ENCODE results near the gene HSF4.

HSF4 gene

GRCh38 chr16:67210069-67210937, 45.8 kb downstream of the HSF4 start:
- no peak for DNase-seq (ENCODE audit: low read depth)
- no peak overlapping the region for H3K4me3 ChIP-seq (ENCODE audit: low read depth, low read length)

GRCh38 chr16:67211674-67212073, 47.1 kb downstream of the HSF4 start:
- H3K4me3 ChIP-seq (ENCODE audit: low read depth, low read length): no peak overlapping the region
- DNase-seq (ENCODE audit: low read depth): no peak

DNA sequence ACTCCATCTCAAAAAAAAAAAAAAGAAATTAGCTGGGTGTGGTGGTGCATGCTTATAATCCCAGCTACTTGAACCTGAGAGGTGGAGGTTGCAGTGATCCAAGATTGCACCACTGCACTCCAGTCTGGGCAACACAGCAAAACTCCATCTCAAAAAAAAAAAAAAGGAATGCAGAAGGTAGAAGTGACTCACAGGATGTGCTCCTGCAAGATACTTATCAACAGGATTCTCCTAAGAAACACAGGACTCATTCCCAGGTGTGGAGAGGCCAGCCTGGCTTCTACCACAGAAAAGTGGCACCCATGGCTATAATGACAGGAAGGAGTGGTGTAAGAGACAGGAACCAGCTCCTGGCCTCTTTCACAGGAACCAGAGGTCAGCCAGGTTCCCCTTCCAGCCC, 48.2 kb downstream of the HSF4 start:
- no peak for DNase-seq (ENCODE audit: low read depth)
- H3K4me3 ChIP-seq (ENCODE audit: low read depth, low read length): no peak overlapping the region

- no peak overlapping the region for H3K4me3 ChIP-seq (ENCODE audit: low read depth, low read length)
Measured at GRCh38 chr16:67213197-67214019, 48.9 kb downstream of the HSF4 start.

GRCh38 chr16:67215706-67216105, 51.2 kb downstream of the HSF4 start:
- H3K4me3 ChIP-seq (ENCODE audit: low read depth, low read length): no peak overlapping the region
- DNase-seq (ENCODE audit: low read depth): no peak

More at GRCh38 chr16:67213197-67214019, 48.9 kb downstream of the HSF4 start:
- no peak for DNase-seq (ENCODE audit: low read depth)

DNA sequence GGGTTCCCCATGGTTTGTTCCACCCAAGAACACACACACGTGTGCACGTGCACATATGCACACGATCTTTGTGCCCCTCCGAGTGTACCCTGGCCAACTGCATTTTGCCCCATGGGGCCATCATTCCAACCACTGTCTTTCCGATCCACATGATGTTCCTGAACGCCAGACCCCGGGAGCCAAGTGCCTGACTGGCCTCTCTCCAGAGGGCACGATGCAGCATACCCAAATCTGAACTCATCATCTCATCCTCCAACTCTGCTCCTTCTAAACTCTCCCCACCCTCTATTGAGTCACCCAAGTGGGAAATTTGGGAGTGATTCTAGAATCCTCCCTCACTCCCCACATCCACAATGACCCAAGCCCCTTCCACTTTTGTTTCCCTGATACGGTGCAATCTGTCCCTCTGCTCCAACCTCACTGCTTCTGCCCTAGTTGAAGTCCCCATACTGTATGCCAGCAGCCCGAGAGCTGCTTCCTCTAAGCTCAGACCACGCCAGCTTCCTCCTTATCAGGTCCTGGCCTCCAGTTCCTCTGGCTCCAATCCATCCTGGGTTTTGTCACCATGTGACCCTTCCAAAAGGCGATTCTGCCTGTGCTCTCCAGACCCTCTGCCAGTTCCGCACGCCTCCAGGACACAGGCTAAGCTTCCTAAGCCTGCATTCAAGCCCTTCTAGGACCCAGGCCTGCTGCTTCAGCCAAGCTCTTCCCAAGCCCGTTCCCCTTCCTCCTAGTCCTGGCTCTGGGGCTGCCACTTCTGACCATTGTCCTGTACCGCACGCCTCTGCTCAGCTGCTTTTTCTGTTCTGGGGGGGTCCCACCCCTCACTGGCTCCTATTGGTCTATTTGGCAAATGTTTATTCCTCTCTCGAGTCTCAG, 52.3 kb downstream of the HSF4 start:
- DNase-seq (ENCODE audit: low read depth): no peak

More for the DNA sequence above, 52.3 kb downstream of the HSF4 start:
- no peak overlapping the region for H3K4me3 ChIP-seq (ENCODE audit: low read depth, low read length)

All from skeletal muscle cell (primary cell).